ENCODE results near the gene LZTFL1. TPM values are rescaled to one million over a fixed set of nuclear protein-coding genes. Genes with fewer than 3 reads are reported as not detected.

The LZTFL1 gene
- total and polyA plus RNA-seq, 8 donors: 17.0 to 66.8 (median 50.8) TPM

DNA sequence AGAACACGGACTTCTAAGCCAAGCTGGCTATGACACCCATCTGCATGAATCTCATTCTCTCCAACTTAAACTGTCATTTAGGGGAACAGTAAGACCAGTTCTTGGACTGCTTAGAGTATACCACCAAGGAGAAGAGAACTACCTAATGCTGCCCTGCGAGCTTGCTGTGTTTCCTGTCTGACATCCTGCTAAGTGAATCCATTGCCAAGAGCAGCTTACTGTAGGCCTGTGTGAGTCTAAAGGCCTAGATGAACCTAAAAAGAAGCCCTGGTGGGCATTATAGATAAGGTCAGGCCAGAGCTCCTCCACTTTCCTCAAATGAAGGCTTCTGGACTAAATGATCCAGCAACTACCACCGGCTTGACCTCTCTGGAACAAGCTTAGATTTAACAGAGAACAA lies 15.0 kb downstream of the LZTFL1 start:
- ATAC-seq: no peak
- Histone ChIP-seq H3K36me3 (peaks cover 5 to 74% of the 10 kb centered on the region in 2 donors), H3K9me3 (no peaks in the 10 kb centered on the region)

DNA sequence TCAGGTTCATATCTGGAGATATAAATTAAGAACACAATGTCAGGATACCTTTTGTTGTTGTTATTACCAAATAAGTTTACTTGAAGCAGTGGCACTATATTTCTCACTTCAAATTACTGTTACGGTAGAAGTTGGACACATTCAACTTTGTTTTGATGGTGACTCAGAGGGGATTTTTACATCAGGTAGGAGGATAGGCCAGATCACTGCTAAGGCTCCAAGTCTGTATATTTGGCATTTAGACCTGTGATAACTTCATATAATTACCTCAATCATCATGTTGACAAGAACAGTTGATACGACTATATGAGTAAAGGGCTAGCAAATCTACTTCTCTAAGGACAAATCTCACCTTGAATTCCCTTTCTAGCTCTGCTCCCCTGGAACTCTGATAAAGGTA lies 15.6 kb downstream of the LZTFL1 start:
- no peaks in the 10 kb centered on the region for H3K9me3 ChIP-seq
- intact Hi-C loops (cut with DNase I): no loop called here
- H3K27me3 ChIP-seq: no peaks in the 10 kb centered on the region
- ATAC-seq: no peak
- H3K27ac ChIP-seq: no peak overlapping the region
- H3K36me3 ChIP-seq: peaks cover 5 to 74% of the 10 kb centered on the region in 2 donors
- H3K4me1 ChIP-seq: no peaks in the 10 kb centered on the region
- no peak for DNase-seq
- TF ChIP-seq, protein P1, sequence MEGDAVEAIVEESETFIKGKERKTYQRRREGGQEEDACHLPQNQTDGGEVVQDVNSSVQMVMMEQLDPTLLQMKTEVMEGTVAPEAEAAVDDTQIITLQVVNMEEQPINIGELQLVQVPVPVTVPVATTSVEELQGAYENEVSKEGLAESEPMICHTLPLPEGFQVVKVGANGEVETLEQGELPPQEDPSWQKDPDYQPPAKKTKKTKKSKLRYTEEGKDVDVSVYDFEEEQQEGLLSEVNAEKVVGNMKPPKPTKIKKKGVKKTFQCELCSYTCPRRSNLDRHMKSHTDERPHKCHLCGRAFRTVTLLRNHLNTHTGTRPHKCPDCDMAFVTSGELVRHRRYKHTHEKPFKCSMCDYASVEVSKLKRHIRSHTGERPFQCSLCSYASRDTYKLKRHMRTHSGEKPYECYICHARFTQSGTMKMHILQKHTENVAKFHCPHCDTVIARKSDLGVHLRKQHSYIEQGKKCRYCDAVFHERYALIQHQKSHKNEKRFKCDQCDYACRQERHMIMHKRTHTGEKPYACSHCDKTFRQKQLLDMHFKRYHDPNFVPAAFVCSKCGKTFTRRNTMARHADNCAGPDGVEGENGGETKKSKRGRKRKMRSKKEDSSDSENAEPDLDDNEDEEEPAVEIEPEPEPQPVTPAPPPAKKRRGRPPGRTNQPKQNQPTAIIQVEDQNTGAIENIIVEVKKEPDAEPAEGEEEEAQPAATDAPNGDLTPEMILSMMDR (IDR thresholded peaks at IDR 0.05): no peak
- H3K4me3 ChIP-seq: no peak overlapping the region

More for the DNA sequence above, 15.0 kb downstream of the LZTFL1 start:
- TF ChIP-seq, protein P1 (IDR thresholded peaks at IDR 0.05): no peak
- Histone ChIP-seq H3K27ac (no peak overlapping the region), H3K27me3 (no peaks in the 10 kb centered on the region), H3K4me3 (no peak overlapping the region), H3K4me1 (no peaks in the 10 kb centered on the region)
- intact Hi-C loops (cut with DNase I): no loop called here
- DNase-seq: no peak

GRCh38 chr3:45821127-45821526 lies 20.8 kb downstream of the LZTFL1 start:
- H3K4me3 ChIP-seq: no peak overlapping the region
- peaks cover 6 to 7% of the 10 kb centered on the region in 2 donors for H3K4me1 ChIP-seq
- TF ChIP-seq, protein P1 (IDR thresholded peaks at IDR 0.05): no peak
- H3K9me3 ChIP-seq: peaks cover 0 to 6% of the 10 kb centered on the region in 2 donors
- ATAC-seq: no peak
- DNase-seq: no peak
- intact Hi-C loops (cut with DNase I): no loop called here
- no peaks in the 10 kb centered on the region for H3K27me3 ChIP-seq
- no peak overlapping the region for H3K27ac ChIP-seq
- H3K36me3 ChIP-seq: peaks cover 0 to 33% of the 10 kb centered on the region in 2 donors

DNA sequence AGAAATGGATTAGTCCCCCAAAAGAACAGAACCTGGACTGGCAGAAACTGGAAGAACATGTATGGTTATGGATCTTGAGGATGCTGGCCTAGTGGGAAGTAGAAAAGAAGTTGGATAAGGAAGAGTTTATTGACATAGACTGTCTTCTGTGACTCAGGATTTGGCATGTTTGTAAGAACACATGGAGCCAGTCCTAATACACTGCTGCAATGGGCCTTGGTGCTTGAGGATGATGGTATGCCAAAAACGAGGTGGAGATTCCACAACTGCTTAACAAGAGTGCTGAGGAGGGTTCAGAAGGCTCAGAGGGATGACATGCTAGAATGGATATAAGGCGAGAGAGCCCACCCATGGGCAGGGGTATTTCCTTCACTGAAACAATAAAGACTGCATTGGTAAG lies 22.4 kb downstream of the LZTFL1 start:
- H3K27me3 ChIP-seq: no peaks in the 10 kb centered on the region
- intact Hi-C loops (cut with DNase I): no loop called here
- H3K4me3 ChIP-seq: no peak overlapping the region
- DNase-seq (no peak), ATAC-seq (no peak)
- H3K27ac ChIP-seq: no peak overlapping the region
- peaks cover 0 to 26% of the 10 kb centered on the region in 2 donors for H3K36me3 ChIP-seq
- H3K4me1 ChIP-seq: peaks cover 6 to 7% of the 10 kb centered on the region in 2 donors
- TF ChIP-seq, protein P1 (IDR thresholded peaks at IDR 0.05): no peak
- peaks cover 0 to 6% of the 10 kb centered on the region in 2 donors for H3K9me3 ChIP-seq

DNA sequence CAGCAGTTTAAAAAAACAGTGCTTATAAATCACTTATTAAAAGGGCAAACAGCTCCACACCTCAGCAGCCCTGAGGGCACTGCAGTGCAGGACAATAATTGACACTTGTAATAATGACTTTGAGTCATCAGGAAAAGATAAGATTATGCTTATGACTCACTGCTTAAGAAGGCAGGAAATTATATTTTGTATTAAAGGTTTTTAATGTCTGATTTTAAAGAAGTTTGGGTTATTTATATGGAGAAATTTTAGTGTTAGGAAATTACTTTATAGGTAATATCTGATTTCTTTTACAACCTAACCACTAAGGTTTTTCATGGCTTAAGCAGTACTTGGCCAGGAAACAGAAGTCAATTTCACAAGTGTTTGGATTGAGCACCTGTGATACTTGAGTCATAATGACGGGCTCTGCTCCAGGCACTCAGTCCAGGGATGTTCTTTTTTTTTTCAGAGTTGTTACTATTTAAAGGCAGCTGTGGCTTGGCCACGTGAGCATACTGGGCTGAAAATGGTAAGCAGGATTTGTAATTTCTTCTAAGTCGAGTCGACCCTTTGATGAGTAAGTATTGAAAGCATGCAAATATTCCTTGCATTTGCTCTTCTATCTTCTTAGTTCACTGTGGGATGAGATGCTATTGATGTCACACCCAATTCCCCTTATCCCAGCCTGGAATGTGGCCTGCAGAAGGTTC lies 23.9 kb downstream of the LZTFL1 start:
- intact Hi-C loops (cut with DNase I): no loop called here
- H3K27ac ChIP-seq: peak overlapping the region; percentile 53 to 72
- H3K36me3 ChIP-seq: peaks cover 0 to 16% of the 10 kb centered on the region in 2 donors
- H3K4me1 ChIP-seq: peaks cover 6 to 7% of the 10 kb centered on the region in 2 donors
- TF ChIP-seq, protein P1 (IDR thresholded peaks at IDR 0.05): no peak
- DNase-seq: peak in 2 of 4 donors; percentile 51 to 69
- H3K27me3 ChIP-seq: no peaks in the 10 kb centered on the region
- ATAC-seq: peak; percentile 90
- H3K9me3 ChIP-seq: peaks cover 0 to 6% of the 10 kb centered on the region in 2 donors
- H3K4me3 ChIP-seq: no peak overlapping the region

All from left lung (tissue), 10 donors.